ENCODE data around the gene ADGRV1.
A peak's percentile ranks its signal among the peaks of the same experiment; 100 is the strongest.

ADGRV1 gene

GRCh38 chr5:90899014-90899604, 340.5 kb downstream of the ADGRV1 start:
- no peak for TF ChIP-seq CTCF (IDR thresholded peaks at IDR 0.05; ENCODE audit: low read depth, low read length)
- DNase-seq (ENCODE audit: extremely low read depth, low read depth): no peak

- no peak for TF ChIP-seq CTCF (IDR thresholded peaks at IDR 0.05; ENCODE audit: low read depth, low read length)
- no peak for DNase-seq (ENCODE audit: extremely low read depth, low read depth)
Measured at GRCh38 chr5:90901261-90901660, 342.7 kb downstream of the ADGRV1 start.

- DNase-seq (ENCODE audit: extremely low read depth, low read depth): no peak
- TF ChIP-seq CTCF (IDR thresholded peaks at IDR 0.05; ENCODE audit: low read depth, low read length): no peak
Measured at GRCh38 chr5:90902170-90902569, 343.6 kb downstream of the ADGRV1 start.

GRCh38 chr5:90902651-90903386, 344.2 kb downstream of the ADGRV1 start:
- no peak for TF ChIP-seq CTCF (IDR thresholded peaks at IDR 0.05; ENCODE audit: low read depth, low read length)
- no peak for DNase-seq (ENCODE audit: extremely low read depth, low read depth)

GRCh38 chr5:90909101-90909503, 350.5 kb downstream of the ADGRV1 start:
- DNase-seq (ENCODE audit: extremely low read depth, low read depth): peak; percentile 32
- no peak for TF ChIP-seq CTCF (IDR thresholded peaks at IDR 0.05; ENCODE audit: low read depth, low read length)

GRCh38 chr5:90909940-90910339, 351.3 kb downstream of the ADGRV1 start:
- TF ChIP-seq CTCF (IDR thresholded peaks at IDR 0.05; ENCODE audit: low read depth, low read length): no peak

GRCh38 chr5:90911169-90911568, 352.6 kb downstream of the ADGRV1 start:
- no peak for DNase-seq (ENCODE audit: extremely low read depth, low read depth)
- no peak for TF ChIP-seq CTCF (IDR thresholded peaks at IDR 0.05; ENCODE audit: low read depth, low read length)

More at GRCh38 chr5:90909940-90910339, 351.3 kb downstream of the ADGRV1 start:
- DNase-seq (ENCODE audit: extremely low read depth, low read depth): no peak

Data from AG09319 (cell line).